ENCODE data around the gene GCN1.
"Not testable (repeated sequence)": the region's sequence is repeated elsewhere in the genome, so short reads cannot be mapped to it uniquely, and the experiment has no call there.

The GCN1 gene

GRCh38 chr12:120212301-120212700 lies 17.8 kb upstream of the GCN1 start:
- DNase-seq = no peak

DNA sequence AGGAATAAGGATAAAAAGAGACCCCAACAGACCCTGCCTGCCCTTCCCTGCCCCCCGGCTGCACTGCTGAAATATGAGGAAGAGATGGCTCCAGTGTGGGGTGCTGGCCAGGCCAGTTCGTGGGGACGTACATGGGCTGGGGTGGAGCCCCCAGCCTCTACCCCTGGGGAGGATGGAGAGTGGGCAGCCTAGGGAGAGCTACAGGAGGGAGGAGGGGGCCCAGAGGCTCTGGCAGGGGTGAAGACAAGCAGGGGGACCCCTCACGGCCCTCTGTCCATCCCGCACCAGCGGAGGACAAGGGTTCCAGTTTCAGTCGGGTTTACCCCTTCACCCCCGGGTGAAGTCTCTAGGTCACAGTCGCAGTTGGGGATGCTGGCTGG lies 17.4 kb upstream of the GCN1 start:
- DNase-seq = no peak

- no peak for DNase-seq
These were observed 16.9 kb upstream of the GCN1 start for GRCh38 chr12:120211243-120211903.

- no peak for DNase-seq
These were observed 15.3 kb upstream of the GCN1 start for GRCh38 chr12:120209851-120210250.

GRCh38 chr12:120207227-120207626 lies 12.7 kb upstream of the GCN1 start:
- DNase-seq = no peak

DNA sequence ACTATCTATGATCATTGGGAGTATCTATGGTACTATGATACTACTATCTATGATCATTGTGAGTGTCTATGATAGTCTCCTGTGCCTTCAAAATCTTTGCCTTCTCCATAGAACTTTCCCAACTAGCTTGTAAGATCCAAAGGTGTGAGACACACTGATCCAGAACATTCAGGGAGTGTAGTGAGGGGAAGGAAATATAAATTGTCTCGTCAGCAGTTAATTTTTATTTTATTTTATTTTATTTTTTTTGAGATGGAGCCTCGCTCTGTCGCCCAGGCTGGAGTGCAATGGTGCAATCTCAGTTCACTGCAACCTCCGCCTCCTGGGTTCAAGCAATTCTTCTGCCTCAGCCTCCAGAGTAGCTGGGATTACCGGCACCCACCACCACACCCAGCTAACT lies 12.3 kb upstream of the GCN1 start:
- DNase-seq = not testable (repeated sequence)

- no peak for DNase-seq
These were observed 11.7 kb upstream of the GCN1 start for GRCh38 chr12:120206228-120206627.

DNA sequence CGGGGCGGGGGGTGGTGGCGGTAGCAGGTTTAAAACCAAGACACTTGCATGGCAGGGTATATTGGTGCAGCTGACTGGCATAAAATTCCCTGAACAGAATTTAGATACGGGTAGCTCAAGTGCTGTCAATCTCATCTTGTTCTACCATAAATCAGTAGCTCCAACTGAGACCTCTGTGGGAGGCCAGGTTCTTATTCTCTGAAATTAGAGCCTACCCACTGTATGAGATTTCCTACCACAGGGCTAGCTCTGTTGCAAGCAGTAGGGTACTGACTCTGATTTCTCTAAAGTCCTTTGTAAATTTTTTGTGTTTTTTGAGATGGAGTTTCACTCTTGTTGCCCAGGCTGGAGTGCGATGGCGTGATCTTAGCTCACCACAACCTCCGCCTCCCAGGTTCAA lies 9.7 kb upstream of the GCN1 start:
- no peak for DNase-seq

DNA sequence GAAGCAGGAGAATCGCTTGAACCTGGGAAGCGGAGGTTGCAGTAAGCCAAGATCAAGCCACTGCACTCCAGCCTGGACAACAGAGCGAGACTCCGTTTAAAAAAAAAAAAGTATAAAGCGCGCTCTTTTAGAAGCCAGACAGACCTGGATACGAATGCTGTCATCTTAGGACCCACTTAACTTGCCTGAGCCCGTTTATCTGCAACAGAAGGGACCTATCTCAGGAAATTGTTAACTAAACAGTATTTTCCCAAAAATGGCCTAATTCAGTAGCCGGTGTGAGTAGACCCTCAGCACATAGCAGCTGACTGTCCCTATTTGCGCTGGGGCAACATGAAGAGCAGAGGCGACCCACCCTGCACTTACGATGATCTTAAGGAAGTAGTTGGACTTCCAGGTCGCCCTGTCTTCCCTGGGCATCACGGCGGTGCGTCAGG lies 5.9 kb upstream of the GCN1 start:
- no peak for DNase-seq

DNA sequence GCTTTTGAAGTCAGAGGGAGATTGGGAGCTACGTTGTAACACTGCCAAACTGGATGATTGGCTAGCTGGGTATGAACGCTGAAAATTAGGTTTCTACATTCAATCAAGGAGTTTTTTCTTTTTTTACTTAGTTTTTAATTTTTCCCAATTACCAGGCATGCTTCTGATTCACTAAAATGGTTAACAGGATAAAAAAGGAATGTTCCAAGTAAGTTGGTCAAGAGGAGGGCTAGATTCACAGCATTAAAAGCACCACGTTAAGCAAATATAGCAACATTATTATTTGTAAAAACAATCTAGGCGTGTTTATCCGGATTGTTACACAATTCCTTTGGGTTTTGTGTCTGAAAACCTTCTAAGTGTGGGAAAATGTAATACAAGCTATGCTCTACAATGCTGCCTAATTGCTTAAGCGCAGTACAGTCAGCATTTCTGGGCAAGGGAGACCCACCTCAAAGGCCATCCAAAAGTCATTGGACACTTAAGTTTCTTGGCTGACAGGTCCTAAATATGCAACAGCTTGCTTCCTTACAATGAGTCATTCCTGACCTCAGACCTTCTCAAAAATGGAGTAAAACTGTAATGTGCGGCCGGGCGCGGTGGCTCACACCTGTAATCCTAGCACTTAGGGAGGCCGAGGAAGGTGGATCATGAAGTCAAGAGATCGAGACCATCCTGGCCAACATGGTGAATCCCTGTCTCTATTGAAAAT lies 5.2 kb upstream of the GCN1 start:
- peak; percentile 37 for DNase-seq

- no peak for DNase-seq
These were observed 4.5 kb upstream of the GCN1 start for GRCh38 chr12:120199025-120199424.

DNA sequence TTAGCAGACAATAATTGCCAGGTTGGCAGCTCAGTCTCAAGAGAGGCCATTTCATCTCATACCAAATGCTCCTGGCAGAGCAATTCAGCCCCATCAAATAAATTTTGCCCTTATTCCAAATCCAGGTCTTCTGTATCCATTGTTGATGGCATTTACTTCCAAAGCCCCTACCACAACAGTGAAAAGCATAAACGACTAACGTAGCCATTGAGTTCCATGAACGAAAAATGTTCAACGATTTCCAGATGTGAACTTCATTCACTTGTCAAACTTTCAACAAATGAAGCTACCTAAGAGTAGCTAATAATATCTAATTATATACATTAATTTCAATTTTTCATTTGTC lies 3.0 kb upstream of the GCN1 start:
- DNase-seq = no peak

DNA sequence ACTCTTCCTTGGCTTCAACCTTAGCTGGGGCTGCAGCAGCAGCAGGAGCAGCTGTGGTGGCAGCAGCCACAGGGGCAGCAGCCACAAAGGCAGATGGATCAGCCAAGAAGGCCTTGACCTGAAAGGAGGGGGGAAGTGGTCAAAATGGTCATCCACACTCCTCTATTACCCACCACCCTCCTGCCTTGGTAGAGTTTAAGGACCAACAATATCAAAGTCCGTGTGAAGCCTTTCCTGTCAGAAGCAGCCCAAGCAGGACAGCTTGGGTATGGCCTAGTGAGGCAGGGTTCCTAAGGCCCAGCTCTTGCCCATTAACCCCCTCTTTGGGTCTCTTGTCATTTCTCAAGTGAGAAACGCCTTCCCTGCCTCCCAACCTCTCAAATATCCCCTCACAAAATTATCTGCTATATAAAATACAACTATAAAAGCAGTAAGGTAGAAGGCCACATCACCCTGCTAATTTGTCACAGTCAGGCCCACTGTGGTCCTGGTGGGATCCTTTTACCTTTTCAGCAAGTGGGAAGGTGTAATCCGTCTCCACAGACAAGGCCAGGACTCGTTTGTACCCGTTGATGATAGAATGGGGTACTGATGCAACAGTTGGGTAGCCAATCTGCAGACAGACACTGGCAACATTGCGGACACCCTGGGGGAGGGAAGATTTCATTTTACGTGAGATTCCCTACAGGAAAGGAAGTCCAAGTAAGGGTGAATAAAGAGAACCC lies 2.5 kb upstream of the GCN1 start:
- not testable (repeated sequence) for DNase-seq

- no peak for DNase-seq
These were observed 1.8 kb upstream of the GCN1 start for GRCh38 chr12:120196363-120196762.

DNA sequence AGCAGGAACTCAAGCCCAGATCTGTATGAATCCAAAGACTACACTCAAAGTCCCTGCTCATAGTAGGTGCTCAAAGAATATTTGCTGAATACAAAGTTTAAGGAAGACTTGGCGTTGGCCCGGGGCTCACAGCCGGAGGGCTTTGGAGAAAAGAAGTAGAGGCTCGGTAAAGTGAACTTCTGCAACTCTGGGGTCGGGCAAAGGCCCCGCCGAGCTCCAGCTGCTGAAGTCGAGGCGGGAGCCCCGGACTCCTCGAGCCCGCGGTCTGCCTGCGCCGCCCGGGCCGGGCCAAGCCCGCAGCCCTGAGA lies 335 bp downstream of the GCN1 start:
- DNase-seq = no peak

DNA sequence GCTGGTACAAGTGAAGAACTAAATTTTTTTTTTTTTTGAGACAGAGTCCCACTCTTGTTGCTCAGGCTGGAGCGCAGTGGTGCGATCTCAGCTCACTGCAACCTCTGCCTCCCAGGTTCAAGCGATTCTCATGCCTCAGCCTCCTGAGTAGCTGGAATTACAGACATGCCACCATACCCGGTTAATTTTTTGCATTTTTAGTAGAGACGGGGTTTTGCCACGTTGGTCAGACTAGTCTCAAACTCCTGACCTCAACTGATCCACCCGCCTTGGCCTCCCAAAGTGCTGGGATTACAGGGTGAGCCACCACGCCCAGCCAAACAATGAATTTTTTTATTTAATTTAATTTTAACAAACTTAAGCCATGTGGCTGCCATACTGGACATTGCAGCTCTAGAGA lies 1.2 kb downstream of the GCN1 start:
- DNase-seq = not testable (repeated sequence)

DNA sequence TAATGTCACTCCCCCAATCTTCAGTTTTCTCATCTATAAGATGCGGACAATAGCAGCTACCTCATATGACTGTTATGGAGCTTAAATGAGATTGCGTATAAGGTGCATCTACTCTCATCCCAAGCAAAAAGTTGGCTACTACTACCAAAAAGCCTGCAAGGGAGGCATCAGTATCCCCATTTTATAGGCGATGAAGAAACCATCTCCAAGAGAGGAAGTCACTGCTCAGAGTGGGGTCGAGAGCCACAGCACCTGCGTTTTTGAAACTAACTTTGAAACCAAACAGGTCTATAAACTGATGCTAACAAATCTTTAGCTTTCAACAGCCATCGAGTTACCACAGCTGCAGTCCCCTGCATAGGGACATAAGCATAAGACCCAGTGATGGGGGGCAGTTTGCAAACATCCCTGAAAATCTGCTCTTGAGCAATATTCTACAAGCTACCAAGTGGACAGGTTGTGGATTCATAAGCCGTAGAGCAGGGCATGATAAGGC lies 3.5 kb downstream of the GCN1 start:
- DNase-seq = no peak

DNA sequence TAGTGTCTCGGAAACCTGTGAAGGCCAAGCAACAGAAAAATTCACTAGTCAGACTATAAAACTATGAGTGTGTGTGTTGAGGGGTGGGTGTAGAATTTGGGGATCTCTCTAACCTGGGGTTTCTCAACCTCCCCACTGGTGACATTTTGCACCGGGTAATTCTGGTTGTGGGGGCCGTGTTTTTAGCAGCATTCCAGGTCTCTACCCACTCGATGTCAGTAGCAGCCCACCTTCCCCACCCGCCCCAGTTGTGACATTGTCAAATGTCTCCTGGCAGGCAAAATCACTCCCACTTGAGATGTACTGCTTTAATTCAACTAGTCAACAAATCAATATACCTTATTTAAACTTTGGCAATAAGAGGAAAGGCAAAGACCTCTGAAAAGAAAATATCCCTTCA lies 4.1 kb downstream of the GCN1 start:
- DNase-seq = no peak

- DNase-seq = no peak
These were observed 7.9 kb downstream of the GCN1 start for GRCh38 chr12:120186654-120187053.

GRCh38 chr12:120183211-120183631 lies 11.3 kb downstream of the GCN1 start:
- no peak for DNase-seq

DNA sequence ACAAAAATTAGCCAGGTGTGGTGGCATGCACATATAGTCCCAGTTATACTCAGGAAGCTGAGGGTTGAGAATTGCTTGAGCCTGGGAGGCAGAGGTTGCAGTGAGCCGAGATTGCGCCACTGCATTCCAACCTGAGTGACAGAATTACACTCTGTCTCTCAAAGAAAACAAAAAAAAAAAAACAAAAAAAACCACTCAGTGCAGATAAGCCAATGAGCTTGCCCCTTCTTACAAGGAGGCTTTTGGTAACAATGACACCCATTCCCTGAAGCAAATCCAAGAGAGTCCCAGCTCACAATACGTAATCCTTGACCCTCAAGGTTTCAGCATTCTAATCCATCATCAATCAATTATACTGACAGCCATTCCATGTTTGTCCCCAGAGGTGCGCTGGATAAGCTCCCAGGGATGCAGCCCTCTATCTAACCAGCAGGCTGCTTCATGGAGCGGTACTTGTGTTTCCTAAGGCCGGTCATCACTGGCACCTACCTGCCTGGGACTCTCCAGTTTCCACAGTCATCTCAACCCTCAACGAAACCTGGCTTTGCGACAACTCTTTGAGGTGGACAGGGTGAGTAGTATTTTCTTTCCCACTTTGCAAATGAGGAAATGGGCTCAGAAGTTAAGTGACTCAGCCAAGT lies 12.4 kb downstream of the GCN1 start:
- DNase-seq = no peak

- DNase-seq = no peak
These were observed 13.5 kb downstream of the GCN1 start for GRCh38 chr12:120180975-120181374.

- DNase-seq = no peak
These were observed 19.0 kb downstream of the GCN1 start for GRCh38 chr12:120175537-120175936.

- DNase-seq = no peak
These were observed 19.5 kb downstream of the GCN1 start for GRCh38 chr12:120175062-120175461.
